ENCODE results near the gene SLC4A1AP. TPM values are rescaled to one million over a fixed set of nuclear protein-coding genes. Genes with fewer than 3 reads are reported as not detected.

The SLC4A1AP gene
- total RNA-seq, 1 experiment from 2014 or later: 29.1 TPM

- TF ChIP-seq, protein P1, sequence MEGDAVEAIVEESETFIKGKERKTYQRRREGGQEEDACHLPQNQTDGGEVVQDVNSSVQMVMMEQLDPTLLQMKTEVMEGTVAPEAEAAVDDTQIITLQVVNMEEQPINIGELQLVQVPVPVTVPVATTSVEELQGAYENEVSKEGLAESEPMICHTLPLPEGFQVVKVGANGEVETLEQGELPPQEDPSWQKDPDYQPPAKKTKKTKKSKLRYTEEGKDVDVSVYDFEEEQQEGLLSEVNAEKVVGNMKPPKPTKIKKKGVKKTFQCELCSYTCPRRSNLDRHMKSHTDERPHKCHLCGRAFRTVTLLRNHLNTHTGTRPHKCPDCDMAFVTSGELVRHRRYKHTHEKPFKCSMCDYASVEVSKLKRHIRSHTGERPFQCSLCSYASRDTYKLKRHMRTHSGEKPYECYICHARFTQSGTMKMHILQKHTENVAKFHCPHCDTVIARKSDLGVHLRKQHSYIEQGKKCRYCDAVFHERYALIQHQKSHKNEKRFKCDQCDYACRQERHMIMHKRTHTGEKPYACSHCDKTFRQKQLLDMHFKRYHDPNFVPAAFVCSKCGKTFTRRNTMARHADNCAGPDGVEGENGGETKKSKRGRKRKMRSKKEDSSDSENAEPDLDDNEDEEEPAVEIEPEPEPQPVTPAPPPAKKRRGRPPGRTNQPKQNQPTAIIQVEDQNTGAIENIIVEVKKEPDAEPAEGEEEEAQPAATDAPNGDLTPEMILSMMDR (conservative IDR thresholded peaks at IDR 0.05; ENCODE audit: low read depth, low read length): peak; percentile 83
- TF ChIP-seq EZH2 (IDR thresholded peaks at IDR 0.05; ENCODE audit: low read length, unreplicated experiment) (no peak), EZH2phosphoT487 (IDR thresholded peaks at IDR 0.05; ENCODE audit: borderline replicate concordance, low read length) (no peak)
- peak overlapping the region; percentile 68 for H3K4me2 ChIP-seq (ENCODE audit: low read length)
- peaks cover 45% of the 10 kb centered on the region for H3K4me1 ChIP-seq (ENCODE audit: insufficient read depth, low read length)
- POLR2A ChIA-PET (ENCODE audit: unreplicated experiment): no interaction called here
- BruUV-seq (replicated peaks): no TSS peak
- peak overlapping the region; percentile 60 for H2AFZ ChIP-seq (ENCODE audit: low read length)
- no peaks in the 10 kb centered on the region for H3F3A ChIP-seq (ENCODE audit: low read length, unreplicated experiment)
- ATAC-seq (peak; percentile 62), DNase-seq (peak; percentile 73)
- no peaks in the 10 kb centered on the region for H3K27me3 ChIP-seq (ENCODE audit: low read length)
- H3K79me2 ChIP-seq (ENCODE audit: low read length): no peaks in the 10 kb centered on the region
- H3K27ac ChIP-seq (ENCODE audit: low read length): peak overlapping the region; percentile 59
- no peaks in the 10 kb centered on the region for H3K9me2 ChIP-seq (replicated peaks; ENCODE audit: low read length)
- H3K9ac ChIP-seq (ENCODE audit: low read length): no peak overlapping the region
- H3K36me3 ChIP-seq (ENCODE audit: low read depth, low read length): no peaks in the 10 kb centered on the region
- CTCF ChIA-PET: interaction anchor here (0.5 to 1.0 kb wide), 6 partner anchors 20 to 232 kb away, joined by 3 to 4 read pairs (median 3); no protein-coding TSS in a partner anchor
- peak overlapping the region; percentile 13; the same call in 1 of the 2 replicates for H3K4me3 ChIP-seq (ENCODE audit: low read length)
- intact Hi-C loops (cut with micrococcal nuclease): no loop called here
- no peaks in the 10 kb centered on the region for H3K9me3 ChIP-seq (ENCODE audit: low read length)
- H4K20me1 ChIP-seq (ENCODE audit: low read length): no peaks in the 10 kb centered on the region
These were observed 59.9 kb downstream of the SLC4A1AP start for GRCh38 chr2:27723372-27724144.

- H3K9me2 ChIP-seq (replicated peaks; ENCODE audit: low read length): no peaks in the 10 kb centered on the region
- H3K79me2 ChIP-seq (ENCODE audit: low read length): no peaks in the 10 kb centered on the region
- H3K27me3 ChIP-seq (ENCODE audit: low read length): no peaks in the 10 kb centered on the region
- DNase-seq (no peak), ATAC-seq (peak; percentile 2; the same call in 1 of the 2 replicates)
- CTCF ChIA-PET: no interaction called here
- H3K4me3 ChIP-seq (ENCODE audit: low read length): no peak overlapping the region
- no peak overlapping the region for H3K9ac ChIP-seq (ENCODE audit: low read length)
- no peak for TF ChIP-seq EZH2 (IDR thresholded peaks at IDR 0.05; ENCODE audit: low read length, unreplicated experiment)
- TF ChIP-seq, protein P1 (conservative IDR thresholded peaks at IDR 0.05; ENCODE audit: low read depth, low read length): no peak
- H3F3A ChIP-seq (ENCODE audit: low read length, unreplicated experiment): no peaks in the 10 kb centered on the region
- H2AFZ ChIP-seq (ENCODE audit: low read length): peak overlapping the region; percentile 60
- no peaks in the 10 kb centered on the region for H3K9me3 ChIP-seq (ENCODE audit: low read length)
- H3K4me2 ChIP-seq (ENCODE audit: low read length): peak overlapping the region; percentile 68
- H4K20me1 ChIP-seq (ENCODE audit: low read length): no peaks in the 10 kb centered on the region
- H3K36me3 ChIP-seq (ENCODE audit: low read depth, low read length): no peaks in the 10 kb centered on the region
- intact Hi-C loops (cut with micrococcal nuclease): no loop called here
- H3K4me1 ChIP-seq (ENCODE audit: insufficient read depth, low read length): peaks cover 45% of the 10 kb centered on the region
- no TSS peak for BruUV-seq (replicated peaks)
- POLR2A ChIA-PET (ENCODE audit: unreplicated experiment): no interaction called here
- peak overlapping the region; percentile 59 for H3K27ac ChIP-seq (ENCODE audit: low read length)
These were observed 60.5 kb downstream of the SLC4A1AP start for GRCh38 chr2:27724191-27724590.
